ENCODE results near the gene GCNT2.

GCNT2 gene

DNA sequence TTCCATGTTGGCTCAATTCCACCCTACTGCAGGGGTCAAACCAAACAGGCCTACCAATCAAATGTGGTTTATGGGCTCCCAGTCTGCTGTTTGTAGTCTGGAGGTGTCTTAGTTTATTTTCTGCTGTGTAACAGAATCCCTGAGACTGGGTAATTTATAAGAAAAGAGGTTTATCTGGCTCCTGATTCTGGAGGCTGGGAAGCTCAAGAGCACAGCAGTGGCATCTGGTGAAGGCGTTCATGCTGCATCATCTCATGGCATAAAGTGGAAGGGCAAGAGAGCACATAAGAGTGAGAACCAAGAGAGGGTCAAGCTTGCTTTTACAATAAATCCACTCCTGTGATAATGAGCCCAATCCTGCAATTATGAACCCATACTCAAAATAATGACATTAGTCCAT lies 87.9 kb downstream of the GCNT2 start:
- no peak for DNase-seq
- H3K36me3 ChIP-seq (ENCODE audit: insufficient read depth, low read length), result no peaks in the 10 kb centered on the region

DNA sequence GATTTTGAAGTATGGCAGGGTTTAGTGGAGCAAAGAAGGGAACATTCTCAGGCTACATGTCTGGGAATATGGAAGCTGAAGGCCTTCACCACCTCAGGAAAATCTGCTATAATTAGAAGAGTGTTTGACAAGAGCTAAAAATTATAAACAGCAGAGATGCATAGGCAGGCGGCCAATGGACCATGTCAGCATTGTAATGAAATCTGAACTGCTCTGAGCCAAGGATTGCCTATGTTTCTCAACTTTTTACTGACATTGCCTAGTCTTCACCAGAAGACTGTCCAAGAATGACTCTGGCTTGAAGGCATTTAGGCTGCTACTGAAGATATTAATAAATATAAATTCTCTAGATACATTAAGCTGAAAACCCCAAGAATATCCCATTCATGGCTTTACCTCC lies 89.1 kb downstream of the GCNT2 start:
- Histone ChIP-seq H3K36me3 (ENCODE audit: insufficient read depth, low read length) (no peaks in the 10 kb centered on the region), H3K9ac (ENCODE audit: low read depth, low read length) (no peak overlapping the region), H3K4me1 (ENCODE audit: insufficient read depth, low read length) (peaks cover 8% of the 10 kb centered on the region), H3K27me3 (ENCODE audit: insufficient read depth, low read length, poor library complexity) (no peaks in the 10 kb centered on the region), H4K20me1 (ENCODE audit: insufficient read depth, low read length) (no peaks in the 10 kb centered on the region), H3K79me2 (ENCODE audit: insufficient read depth, low read length) (no peaks in the 10 kb centered on the region), H3K4me3 (ENCODE audit: low read depth in 1 of 2, low read length in 2 of 2) (no peak overlapping the region), H2AFZ (ENCODE audit: low read depth, low read length) (no peak overlapping the region), H3K4me2 (ENCODE audit: insufficient read depth, low read length) (no peak overlapping the region), H3K27ac (ENCODE audit: low read length) (no peak overlapping the region), H3K9me3 (ENCODE audit: insufficient read depth, low read length, severe bottlenecking) (no peaks in the 10 kb centered on the region)
- TF ChIP-seq, protein P1, sequence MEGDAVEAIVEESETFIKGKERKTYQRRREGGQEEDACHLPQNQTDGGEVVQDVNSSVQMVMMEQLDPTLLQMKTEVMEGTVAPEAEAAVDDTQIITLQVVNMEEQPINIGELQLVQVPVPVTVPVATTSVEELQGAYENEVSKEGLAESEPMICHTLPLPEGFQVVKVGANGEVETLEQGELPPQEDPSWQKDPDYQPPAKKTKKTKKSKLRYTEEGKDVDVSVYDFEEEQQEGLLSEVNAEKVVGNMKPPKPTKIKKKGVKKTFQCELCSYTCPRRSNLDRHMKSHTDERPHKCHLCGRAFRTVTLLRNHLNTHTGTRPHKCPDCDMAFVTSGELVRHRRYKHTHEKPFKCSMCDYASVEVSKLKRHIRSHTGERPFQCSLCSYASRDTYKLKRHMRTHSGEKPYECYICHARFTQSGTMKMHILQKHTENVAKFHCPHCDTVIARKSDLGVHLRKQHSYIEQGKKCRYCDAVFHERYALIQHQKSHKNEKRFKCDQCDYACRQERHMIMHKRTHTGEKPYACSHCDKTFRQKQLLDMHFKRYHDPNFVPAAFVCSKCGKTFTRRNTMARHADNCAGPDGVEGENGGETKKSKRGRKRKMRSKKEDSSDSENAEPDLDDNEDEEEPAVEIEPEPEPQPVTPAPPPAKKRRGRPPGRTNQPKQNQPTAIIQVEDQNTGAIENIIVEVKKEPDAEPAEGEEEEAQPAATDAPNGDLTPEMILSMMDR (IDR thresholded peaks at IDR 0.05; ENCODE audit: borderline replicate concordance, extremely low read depth, low read length, poor library complexity, severe bottlenecking), result no peak
- TF ChIP-seq EZH2 (IDR thresholded peaks at IDR 0.05; ENCODE audit: borderline replicate concordance, low read depth, low read length, severe bottlenecking), result no peak
- no peak for ATAC-seq (ENCODE audit: insufficient read depth, low read depth)
- DNase-seq, result no peak

More for the DNA sequence above, 87.9 kb downstream of the GCNT2 start:
- no peaks in the 10 kb centered on the region for H3K9me3 ChIP-seq (ENCODE audit: insufficient read depth, low read length, severe bottlenecking)
- H3K4me2 ChIP-seq (ENCODE audit: insufficient read depth, low read length), result no peak overlapping the region
- H3K27me3 ChIP-seq (ENCODE audit: insufficient read depth, low read length, poor library complexity), result no peaks in the 10 kb centered on the region
- peaks cover 6% of the 10 kb centered on the region; the same call in 1 of the 2 replicates for H3K4me1 ChIP-seq (ENCODE audit: insufficient read depth, low read length)
- H2AFZ ChIP-seq (ENCODE audit: low read depth, low read length), result no peak overlapping the region
- no peak for ATAC-seq (ENCODE audit: insufficient read depth, low read depth)
- H3K27ac ChIP-seq (ENCODE audit: low read length), result no peak overlapping the region
- H4K20me1 ChIP-seq (ENCODE audit: insufficient read depth, low read length), result no peaks in the 10 kb centered on the region
- no peaks in the 10 kb centered on the region for H3K79me2 ChIP-seq (ENCODE audit: insufficient read depth, low read length)
- no peak overlapping the region for H3K4me3 ChIP-seq (ENCODE audit: low read depth in 1 of 2, low read length in 2 of 2)
- no peak overlapping the region for H3K9ac ChIP-seq (ENCODE audit: low read depth, low read length)
- TF ChIP-seq, protein P1 (IDR thresholded peaks at IDR 0.05; ENCODE audit: borderline replicate concordance, extremely low read depth, low read length, poor library complexity, severe bottlenecking), result no peak
- TF ChIP-seq EZH2 (IDR thresholded peaks at IDR 0.05; ENCODE audit: borderline replicate concordance, low read depth, low read length, severe bottlenecking), result no peak

GRCh38 chr6:10612161-10612560 lies 91.0 kb downstream of the GCNT2 start:
- TF ChIP-seq EZH2 (IDR thresholded peaks at IDR 0.05; ENCODE audit: borderline replicate concordance, low read depth, low read length, severe bottlenecking), result no peak
- TF ChIP-seq, protein P1 (IDR thresholded peaks at IDR 0.05; ENCODE audit: borderline replicate concordance, extremely low read depth, low read length, poor library complexity, severe bottlenecking), result no peak
- no peak for ATAC-seq (ENCODE audit: insufficient read depth, low read depth)

DNA sequence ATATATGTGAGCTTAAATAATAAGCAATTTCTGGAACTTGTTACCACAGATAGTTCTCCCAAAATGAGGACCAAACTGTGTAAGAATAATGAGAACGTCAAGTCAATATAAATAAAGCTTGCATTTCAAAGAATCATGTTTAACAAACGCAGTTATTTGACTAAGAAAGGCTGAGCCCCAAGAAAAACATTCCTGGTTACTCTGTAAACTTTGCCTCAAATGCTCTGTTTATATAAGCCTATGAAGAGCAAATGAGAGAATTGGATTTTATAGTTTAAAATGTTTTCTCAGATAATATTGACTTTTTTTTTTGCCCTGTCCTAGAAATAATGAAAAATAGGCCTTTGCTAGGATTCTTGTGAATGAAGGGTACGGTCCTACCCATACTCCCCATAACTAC lies 91.9 kb downstream of the GCNT2 start:
- TF ChIP-seq, protein P1 (IDR thresholded peaks at IDR 0.05; ENCODE audit: borderline replicate concordance, extremely low read depth, low read length, poor library complexity, severe bottlenecking), result no peak
- no peak for TF ChIP-seq EZH2 (IDR thresholded peaks at IDR 0.05; ENCODE audit: borderline replicate concordance, low read depth, low read length, severe bottlenecking)
- Histone ChIP-seq H3K79me2 (ENCODE audit: insufficient read depth, low read length) (no peaks in the 10 kb centered on the region), H2AFZ (ENCODE audit: low read depth, low read length) (no peak overlapping the region), H3K9ac (ENCODE audit: low read depth, low read length) (no peak overlapping the region), H3K4me1 (ENCODE audit: insufficient read depth, low read length) (peaks cover 20% of the 10 kb centered on the region), H4K20me1 (ENCODE audit: insufficient read depth, low read length) (no peaks in the 10 kb centered on the region), H3K4me3 (ENCODE audit: low read depth in 1 of 2, low read length in 2 of 2) (no peak overlapping the region), H3K9me3 (ENCODE audit: insufficient read depth, low read length, severe bottlenecking) (no peaks in the 10 kb centered on the region), H3K36me3 (ENCODE audit: insufficient read depth, low read length) (no peaks in the 10 kb centered on the region), H3K27me3 (ENCODE audit: insufficient read depth, low read length, poor library complexity) (no peaks in the 10 kb centered on the region), H3K27ac (ENCODE audit: low read length) (no peak overlapping the region), H3K4me2 (ENCODE audit: insufficient read depth, low read length) (no peak overlapping the region)
- ATAC-seq (ENCODE audit: insufficient read depth, low read depth) (no peak), DNase-seq (no peak)

More at GRCh38 chr6:10612161-10612560, 91.0 kb downstream of the GCNT2 start:
- no peak for DNase-seq
- Histone ChIP-seq H3K27ac (ENCODE audit: low read length) (no peak overlapping the region), H3K4me2 (ENCODE audit: insufficient read depth, low read length) (no peak overlapping the region), H3K4me1 (ENCODE audit: insufficient read depth, low read length) (peaks cover 20% of the 10 kb centered on the region), H3K9me3 (ENCODE audit: insufficient read depth, low read length, severe bottlenecking) (no peaks in the 10 kb centered on the region), H3K9ac (ENCODE audit: low read depth, low read length) (no peak overlapping the region), H3K27me3 (ENCODE audit: insufficient read depth, low read length, poor library complexity) (no peaks in the 10 kb centered on the region), H4K20me1 (ENCODE audit: insufficient read depth, low read length) (no peaks in the 10 kb centered on the region), H3K79me2 (ENCODE audit: insufficient read depth, low read length) (no peaks in the 10 kb centered on the region), H2AFZ (ENCODE audit: low read depth, low read length) (no peak overlapping the region), H3K36me3 (ENCODE audit: insufficient read depth, low read length) (no peaks in the 10 kb centered on the region), H3K4me3 (ENCODE audit: low read depth in 1 of 2, low read length in 2 of 2) (no peak overlapping the region)

All from DND-41 (cell line).